Measurements from ENCODE around the gene SEMA3B. TPM values are rescaled to one million over a fixed set of nuclear protein-coding genes. Genes with fewer than 3 reads are reported as not detected.
"Not testable (repeated sequence)": the region's sequence is repeated elsewhere in the genome, so short reads cannot be mapped to it uniquely, and the experiment has no call there.

SEMA3B gene
- total RNA-seq, 1 donor from 2014 or later: 0.60 TPM

DNA sequence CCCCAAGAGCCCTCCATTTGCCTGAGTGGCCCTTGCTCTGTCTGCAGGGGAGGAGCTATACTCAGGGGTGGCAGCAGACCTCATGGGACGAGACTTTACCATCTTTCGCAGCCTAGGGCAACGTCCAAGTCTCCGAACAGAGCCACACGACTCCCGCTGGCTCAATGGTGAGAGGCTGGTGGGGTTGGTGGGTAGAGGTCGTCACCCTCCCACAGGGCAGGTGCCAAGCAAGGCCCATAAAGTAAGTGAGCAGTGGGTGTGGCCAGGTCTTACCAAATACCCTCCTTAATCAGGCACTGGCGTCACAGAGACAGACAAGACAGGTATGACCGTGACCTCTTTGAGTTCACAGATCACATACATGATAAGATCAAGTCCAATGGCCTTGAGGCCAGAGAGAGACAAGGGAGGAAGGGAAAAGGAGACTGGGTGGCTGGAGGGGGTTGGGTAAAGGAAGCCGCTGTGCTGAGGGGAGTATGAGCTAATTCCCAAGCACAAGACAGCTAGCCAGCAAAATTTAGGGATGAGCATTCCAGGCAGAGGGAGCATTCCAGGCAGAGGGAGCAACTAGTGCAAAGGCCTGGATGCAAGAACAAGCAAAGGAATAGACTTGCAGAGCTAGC, 2.5 kb downstream of the SEMA3B start:
- DNase-seq (ENCODE audit: low read depth in 2 of 2): no peak

DNA sequence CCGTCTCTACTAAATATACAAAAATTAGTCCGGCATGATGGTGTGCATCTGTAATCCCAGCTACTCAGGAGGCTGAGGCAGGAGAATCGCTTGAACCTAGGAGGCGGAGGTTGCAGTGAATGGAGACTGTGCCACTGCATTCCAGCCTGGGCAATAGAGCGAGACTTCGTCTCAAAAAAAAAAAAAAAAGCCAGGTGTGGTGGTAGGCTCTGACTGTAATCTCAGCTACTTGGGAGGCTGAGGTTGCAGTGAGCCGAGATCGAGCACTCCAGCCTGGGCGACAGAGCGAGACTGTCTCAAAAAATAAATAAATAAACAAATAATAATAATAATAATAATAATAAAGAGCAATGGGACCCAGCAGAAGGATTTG, 3.6 kb downstream of the SEMA3B start:
- DNase-seq (ENCODE audit: low read depth in 2 of 2): not testable (repeated sequence)

DNA sequence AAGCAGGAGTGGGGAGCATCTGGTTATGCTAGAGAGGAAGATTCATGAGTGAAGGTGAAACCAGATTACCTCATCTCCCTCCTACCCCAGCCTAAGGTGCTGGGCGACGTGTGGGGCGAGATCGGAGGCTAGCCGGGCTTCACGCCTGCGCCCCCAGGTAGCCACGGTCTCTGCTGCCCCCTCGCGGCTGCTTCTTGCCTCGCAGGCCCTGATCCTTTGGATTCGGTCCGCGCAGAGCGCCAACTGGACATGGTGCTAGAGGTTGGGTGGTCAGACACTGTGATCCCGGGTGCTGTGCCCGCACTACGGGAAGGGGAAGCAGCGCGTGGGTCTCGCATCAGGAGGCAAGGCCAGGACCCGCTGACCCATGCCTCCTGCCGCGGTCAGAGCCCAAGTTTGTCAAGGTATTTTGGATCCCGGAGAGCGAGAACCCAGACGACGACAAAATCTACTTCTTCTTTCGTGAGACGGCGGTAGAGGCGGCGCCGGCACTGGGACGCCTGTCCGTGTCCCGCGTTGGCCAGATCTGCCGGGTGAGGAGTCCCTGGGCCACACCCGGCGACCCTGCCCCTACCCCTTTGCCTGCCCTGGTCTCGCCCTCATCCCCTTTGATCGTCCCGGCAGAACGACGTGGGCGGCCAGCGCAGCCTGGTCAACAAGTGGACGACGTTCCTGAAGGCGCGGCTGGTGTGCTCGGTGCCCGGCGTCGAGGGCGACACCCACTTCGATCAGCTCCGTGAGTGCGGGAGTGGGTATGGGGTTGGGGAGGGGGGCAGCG, 4.2 kb downstream of the SEMA3B start:
- DNase-seq (ENCODE audit: low read depth in 2 of 2): peak; percentile 74 to 83

DNA sequence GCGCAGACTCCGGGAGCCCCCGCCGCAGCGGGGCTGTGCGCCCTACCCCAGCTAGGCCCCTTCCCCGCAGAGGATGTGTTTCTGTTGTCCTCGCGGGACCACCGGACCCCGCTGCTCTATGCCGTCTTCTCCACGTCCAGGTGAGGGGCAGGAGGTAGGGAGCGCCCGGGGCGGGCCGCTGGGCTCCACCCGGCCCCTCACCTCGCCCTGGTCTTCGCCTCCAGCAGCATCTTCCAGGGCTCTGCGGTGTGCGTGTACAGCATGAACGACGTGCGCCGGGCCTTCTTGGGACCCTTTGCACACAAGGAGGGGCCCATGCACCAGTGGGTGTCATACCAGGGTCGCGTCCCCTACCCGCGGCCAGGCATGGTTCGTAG, 4.7 kb downstream of the SEMA3B start:
- DNase-seq (ENCODE audit: low read depth in 2 of 2): no peak

DNA sequence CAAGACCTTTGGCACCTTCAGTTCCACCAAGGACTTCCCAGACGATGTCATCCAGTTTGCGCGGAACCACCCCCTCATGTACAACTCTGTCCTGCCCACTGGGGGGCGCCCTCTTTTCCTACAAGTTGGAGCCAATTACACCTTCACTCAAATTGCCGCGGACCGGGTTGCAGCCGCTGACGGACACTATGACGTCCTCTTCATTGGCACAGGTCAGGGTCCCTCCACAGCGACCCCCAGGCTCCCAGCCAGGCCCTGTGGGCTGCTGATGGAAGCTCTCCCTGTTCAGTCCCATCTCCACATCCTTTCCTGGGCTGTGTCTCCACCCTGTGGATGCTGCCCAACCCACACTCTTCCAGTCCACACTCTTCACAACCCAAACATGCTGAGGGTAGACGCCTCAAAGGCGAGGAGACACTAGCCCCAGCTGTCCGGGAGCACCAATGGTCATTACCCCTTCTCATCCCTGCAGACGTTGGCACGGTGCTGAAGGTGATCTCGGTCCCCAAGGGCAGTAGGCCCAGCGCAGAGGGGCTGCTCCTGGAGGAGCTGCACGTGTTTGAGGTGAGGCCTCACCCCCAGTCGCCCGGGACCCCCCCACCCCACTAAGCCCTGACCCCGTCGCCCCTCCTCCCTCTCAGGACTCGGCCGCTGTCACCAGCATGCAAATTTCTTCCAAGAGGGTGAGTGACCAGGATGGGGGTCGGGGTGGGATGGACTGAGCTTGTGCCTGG, 5.6 kb downstream of the SEMA3B start:
- peak; percentile 77 to 83 for DNase-seq (ENCODE audit: low read depth in 2 of 2)

DNA sequence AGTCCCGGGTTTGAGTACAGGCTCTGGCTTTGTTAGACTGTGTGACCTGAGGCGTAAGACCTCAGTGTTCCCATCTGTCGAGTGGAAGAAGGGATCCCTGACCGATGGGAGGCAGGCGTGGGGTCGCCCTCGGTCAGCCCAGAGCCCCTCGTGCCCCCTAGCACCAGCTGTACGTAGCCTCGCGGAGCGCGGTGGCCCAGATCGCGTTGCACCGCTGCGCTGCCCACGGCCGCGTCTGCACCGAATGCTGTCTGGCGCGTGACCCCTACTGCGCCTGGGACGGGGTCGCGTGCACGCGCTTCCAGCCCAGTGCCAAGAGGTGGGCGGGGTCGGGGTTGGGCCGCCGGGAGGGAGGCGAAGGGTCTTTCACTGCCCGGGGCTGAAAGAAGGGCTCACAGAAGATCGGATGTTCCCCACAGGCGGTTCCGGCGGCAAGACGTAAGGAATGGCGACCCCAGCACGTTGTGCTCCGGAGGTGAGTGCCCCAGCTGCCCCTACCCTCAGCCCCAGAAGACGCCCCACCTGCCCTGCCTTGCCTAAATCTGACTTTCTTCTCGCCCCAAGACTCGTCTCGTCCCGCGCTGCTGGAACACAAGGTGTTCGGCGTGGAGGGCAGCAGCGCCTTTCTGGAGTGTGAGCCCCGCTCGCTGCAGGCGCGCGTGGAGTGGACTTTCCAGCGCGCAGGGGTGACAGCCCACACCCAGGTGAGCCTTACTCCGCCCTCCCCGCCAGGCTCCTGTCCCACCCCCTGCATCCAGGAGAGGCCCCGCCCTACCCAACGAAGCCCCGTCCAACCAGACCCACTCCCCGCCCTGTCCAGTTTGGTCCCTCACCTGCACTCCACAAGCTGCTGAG, 6.4 kb downstream of the SEMA3B start:
- peak in 1 of 2 donors; percentile 32 for DNase-seq (ENCODE audit: low read depth in 2 of 2)

DNA sequence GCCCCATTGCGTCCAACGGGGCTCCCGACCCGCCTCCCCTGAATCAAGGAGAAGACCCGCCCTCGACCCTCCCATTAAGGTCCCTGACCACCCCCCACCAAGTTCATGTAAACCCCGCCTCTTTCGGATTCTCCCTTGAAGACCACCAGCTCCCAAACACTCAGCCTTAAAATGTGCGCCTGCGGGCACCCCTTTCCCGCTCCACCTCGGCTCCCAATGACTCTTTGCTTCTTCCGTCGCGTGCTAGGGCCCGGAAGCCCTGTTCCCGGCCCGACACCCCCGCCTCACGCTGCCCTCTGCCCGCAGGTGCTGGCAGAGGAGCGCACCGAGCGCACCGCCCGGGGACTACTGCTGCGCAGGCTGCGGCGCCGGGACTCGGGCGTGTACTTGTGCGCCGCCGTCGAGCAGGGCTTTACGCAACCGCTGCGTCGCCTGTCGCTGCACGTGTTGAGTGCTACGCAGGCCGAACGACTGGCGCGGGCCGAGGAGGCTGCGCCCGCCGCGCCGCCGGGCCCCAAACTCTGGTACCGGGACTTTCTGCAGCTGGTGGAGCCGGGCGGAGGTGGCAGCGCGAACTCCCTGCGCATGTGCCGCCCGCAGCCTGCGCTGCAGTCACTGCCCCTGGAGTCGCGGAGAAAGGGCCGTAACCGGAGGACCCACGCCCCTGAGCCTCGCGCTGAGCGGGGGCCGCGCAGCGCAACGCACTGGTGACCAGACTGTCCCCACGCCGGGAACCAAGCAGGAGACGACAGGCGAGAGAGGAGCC, 7.2 kb downstream of the SEMA3B start:
- DNase-seq (ENCODE audit: low read depth in 2 of 2): no peak

DNA sequence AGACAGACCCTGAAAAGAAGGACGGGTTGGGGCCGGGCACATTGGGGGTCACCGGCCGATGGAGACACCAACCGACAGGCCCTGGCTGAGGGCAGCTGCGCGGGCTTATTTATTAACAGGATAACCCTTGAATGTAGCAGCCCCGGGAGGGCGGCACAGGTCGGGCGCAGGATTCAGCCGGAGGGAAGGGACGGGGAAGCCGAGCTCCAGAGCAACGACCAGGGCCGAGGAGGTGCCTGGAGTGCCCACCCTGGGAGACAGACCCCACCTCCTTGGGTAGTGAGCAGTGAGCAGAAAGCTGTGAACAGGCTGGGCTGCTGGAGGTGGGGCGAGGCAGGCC, 7.8 kb downstream of the SEMA3B start:
- no peak for DNase-seq (ENCODE audit: low read depth in 2 of 2)

DNA sequence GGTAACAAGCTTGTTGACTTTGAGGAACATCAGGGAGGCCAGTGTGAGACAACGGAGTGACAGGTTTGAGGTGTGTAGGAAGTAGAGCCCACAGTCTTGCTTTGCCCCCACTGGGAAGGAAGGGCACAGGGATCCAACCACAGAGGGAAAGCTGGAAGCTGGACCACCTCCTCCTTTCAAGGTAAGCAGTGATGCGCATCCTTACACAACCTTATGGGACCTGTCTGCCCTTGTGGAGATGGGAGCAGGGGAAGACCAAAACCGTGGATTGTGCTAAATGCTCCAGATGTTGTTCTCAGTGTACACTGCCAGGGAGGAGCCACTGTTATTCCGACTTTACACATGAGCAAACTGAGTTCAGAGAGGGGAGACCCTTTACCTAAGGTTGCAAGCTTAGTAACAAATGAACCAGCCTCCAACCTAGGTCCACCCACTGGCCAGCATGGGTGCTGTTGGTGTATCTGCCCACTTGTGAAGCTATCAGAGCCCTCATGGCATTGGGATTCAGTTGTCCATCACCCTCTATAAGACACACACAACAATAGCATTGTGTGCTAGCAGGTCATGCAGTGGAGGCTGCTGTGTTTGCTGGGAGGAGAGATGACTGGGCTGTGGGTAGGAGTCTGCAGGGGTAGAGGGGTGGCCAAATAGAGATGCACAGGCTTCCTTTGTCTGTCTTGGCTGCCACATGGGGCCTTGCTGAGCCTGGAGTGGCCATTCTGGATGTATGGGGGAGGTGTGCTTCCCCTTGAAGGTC, 9.4 kb downstream of the SEMA3B start:
- no peak for DNase-seq (ENCODE audit: low read depth in 2 of 2)

DNA sequence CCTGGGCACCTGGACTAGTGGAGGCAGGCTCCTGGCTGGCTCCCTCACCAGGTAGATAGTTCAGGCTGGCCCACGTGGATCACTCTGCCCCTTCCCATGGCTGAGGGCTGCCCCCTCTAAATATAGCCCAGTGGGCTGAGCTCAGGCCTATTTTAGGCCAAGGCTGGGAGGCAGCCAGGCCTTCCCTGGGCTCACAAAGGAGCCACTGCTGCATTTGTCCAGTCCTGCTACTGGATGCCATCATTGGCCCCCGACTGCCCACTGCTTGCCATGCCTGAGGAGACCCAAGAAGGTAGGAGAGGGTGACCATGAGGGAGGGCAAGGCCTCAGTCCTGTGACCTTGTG, 9.9 kb downstream of the SEMA3B start, which contains the start of gene LSMEM2:
Gene LSMEM2 (plus strand): TSS at position 208 of the 345 bp plus-strand sequence. CDS start 27 bp downstream, at position 235.
- DNase-seq (ENCODE audit: low read depth in 2 of 2): no peak

DNA sequence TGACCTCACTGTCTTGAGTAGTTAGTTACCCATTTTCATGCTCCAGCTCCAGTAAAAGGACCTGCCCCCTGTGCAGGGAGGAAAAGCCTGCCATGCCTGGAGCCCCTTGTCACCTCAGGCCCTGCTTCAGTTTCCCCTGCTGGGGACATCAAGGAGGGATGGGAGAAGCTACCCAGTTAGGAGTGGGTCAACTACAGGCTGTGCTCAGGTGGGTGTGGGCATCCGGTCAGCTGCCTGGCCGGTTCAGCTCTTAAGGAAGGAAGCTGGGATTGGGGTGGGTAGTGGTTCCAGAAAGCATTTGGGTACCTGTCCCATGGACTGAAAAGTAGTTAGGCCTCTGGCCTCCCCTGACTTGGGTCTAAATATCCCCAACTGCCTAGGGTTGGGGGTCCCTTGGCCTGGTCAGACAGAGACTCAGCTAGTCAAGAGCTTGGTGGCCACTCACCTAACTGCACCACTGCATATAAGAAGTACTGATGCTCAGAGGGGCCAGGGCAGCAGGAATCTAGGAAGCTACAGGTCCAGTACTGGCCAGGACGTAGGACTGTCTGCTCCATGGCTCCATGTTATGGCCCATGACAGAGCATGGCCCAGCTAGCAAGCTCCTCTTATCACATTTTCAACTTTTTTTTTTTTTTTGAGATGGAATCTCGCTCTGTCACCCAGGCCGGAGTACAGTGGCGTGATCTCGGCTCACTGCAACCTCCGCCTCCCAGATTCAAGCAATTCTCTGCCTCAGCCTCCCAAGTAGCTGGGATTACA, 10.5 kb downstream of the SEMA3B start:
- no peak for DNase-seq (ENCODE audit: low read depth in 2 of 2)

DNA sequence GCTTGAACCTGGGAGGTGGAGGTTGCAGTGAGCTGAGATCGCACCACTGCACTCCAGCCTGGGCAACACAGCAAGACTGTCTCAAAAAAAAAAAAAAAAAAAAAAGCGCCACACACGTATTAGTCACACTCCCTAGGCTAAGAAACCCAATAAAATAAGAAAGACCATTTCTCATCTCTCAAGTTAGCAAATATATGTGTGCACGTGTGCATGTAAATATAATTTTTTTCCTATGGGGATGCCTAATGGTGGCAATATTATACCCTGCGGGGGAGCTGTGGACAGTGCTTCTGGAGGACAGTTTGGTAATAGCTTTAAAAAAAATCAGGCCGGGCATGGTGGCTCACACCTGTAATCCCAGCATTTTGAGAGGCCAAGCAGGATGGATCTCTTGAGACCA, 15.2 kb downstream of the SEMA3B start:
- not testable (repeated sequence) for DNase-seq (ENCODE audit: low read depth in 2 of 2)

DNA sequence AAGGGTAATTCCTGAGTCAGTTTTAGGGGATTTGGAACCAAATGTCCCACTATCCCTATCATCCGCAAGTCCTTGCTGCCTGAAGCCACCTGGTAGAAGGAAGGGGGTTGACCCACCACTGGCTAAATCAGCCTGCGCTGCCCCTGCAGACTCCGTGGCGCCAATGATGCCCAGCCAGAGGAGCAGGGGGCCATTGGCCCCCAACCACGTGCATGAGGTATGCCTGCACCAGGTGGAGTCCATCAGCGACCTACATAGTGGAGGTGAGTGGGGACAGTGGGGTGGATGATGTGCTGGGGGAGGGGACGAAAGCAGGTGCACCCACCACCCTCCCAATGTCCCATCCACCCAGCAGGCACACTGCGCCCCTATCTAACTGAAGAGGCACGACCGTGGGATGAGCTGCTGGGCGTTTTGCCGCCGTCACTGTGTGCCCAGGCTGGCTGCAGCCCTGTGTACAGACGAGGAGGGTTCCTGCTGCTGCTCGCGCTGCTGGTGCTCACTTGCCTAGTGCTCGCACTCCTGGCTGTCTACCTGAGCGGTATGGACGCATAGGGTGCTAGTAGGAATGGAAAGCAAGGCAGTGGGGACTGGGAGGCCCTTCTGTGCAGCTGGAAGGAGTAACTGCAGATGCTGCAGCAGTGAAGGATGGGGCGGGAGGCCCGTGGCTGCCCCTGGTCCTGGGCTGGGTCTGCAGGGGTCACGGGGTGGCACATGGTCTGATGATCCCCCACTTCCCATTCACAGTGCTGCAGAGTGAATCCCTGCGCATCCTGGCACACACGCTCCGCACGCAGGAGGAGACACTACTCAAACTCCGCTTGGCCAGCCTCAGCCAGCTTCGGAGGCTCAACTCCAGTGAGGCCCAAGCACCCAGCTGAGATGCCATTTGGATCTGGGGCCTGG, 17.6 kb downstream of the SEMA3B start:
- DNase-seq (ENCODE audit: low read depth in 2 of 2): no peak

DNA sequence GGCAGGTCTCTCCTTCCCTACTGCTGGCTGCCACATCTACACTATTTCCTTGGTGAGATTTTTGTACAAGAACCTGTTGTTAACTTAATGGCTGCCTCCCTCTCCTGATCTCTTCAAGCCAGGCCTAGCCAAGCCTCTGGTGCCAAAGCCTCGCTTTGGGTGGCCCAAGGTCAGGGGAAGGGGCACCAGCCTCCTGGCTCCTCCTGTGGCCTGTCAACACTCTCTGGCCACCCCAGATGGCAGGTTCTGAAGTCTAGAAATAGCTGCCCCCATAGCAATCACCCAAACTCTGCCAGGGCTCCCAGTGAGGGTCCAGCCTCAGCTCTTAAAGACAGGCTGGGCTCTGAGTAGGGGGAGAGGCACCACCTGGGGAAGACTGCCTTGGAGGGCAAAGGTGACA, 18.3 kb downstream of the SEMA3B start:
- no peak for DNase-seq (ENCODE audit: low read depth in 2 of 2)

DNA sequence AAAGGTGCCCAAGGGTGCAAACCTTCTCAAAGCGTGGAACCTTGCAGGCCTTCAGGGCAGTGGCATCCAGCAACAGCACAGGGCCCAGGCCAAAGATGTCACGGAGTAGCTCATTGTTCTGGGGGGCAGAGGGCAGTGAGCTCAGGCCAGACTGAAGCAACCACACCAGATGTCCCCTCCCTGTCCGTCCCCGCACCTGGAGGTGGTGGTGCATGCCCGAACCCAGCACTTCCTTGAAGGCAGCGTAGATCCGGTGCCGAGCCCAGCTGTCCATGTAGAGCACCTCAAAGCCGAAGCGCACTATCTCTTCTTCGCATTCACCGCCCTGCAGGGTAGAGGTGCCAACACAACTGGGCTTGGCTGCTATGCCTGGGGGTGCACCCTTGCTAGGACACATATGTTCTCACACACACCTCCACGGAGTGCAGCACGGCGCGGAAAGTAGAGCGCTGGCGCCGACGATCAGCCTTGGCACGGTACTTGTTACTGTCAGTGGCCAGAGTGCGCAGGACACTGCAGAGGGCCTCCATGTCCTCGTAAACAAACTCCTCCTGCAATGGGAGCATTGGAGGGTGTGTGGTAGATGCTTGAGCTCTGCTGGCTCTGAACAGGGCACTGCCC, 19.6 kb downstream of the SEMA3B start:
- no peak for DNase-seq (ENCODE audit: low read depth in 2 of 2)

DNA sequence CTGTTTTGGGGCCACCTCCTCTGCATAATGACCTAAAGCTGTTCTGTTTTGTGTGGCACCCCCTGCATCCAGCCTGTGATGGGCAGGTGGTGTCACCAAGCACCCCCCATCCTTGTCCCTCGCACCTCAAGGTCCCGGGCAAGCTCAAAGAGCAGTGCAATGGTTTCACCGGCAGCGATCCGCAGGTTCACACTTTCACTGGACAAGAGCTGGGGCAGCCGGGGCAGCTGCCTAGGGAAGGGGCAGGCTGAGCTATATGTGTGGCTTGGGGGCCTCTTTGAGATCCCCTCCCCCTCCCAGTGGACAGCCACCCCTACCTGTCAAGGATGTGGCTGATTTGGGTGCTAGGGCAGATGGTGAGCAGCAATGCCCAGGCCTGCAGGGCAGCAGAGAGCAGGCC, 20.2 kb downstream of the SEMA3B start:
- DNase-seq (ENCODE audit: low read depth in 2 of 2): no peak

DNA sequence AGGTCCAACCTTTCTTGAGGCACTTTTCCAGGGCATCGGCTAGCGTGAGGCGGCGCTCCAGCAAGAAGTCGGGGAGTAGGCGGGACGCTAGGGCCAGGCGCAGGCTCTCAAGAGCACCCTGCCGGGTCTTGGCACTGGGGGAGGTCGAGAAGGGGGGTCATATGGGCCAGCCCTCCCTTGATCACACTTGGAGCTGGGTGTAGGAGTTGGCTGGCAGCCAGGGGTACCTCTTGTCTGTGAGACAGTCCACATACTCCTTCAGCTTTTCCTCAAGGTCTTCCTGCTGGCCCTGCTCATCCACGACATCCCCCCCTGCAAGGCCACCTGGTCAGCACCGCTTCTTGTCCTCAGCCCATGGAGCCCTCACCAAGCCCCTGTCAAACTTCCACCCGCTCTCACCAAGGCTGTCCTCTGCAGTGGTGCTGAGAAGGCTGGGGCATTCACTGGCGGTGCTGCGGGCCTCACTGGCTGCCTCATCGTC, 21.3 kb downstream of the SEMA3B start:
- no peak for DNase-seq (ENCODE audit: low read depth in 2 of 2)

Data from lung microvascular endothelial cell (primary cell).